SJSA1 (cell line): Measurements from ENCODE around the gene TEX22. TPM values are rescaled to one million over a fixed set of nuclear protein-coding genes. Genes with fewer than 3 reads are reported as not detected.

ENCODE experiments used
- DNase-seq, 2 experiments: peaks; one replicate each; pipeline ENCODE4 v3.0.0-alpha.2; 2015 to 2020; ENCODE audit warnings: low spot score in 2 of 2, low read depth in 1 of 2
- H3K27ac ChIP-seq: fragments of 250-450 bp; sonication (Bioruptor Pico); 2 replicates; pipeline ENCODE4 v1.5.1; 2020; ENCODE audit warnings: mild to moderate bottlenecking, moderate library complexity
- H3K27me3 ChIP-seq: fragments of 250-450 bp; sonication (Bioruptor Pico); replicated peaks from 2 replicates; pipeline ENCODE4 v1.5.1; 2020; ENCODE audit warnings: mild to moderate bottlenecking, moderate library complexity
- H3K36me3 ChIP-seq: fragments of 250-450 bp; sonication (Bioruptor Pico); 2 replicates; pipeline ENCODE4 v1.5.1; 2020; ENCODE audit warnings: mild to moderate bottlenecking
- H3K4me1 ChIP-seq: fragments of 250-450 bp; sonication (Bioruptor Pico); replicated peaks from 2 replicates; pipeline ENCODE4 v1.6.1; 2021; ENCODE audit warnings: mild to moderate bottlenecking
- H3K4me3 ChIP-seq: fragments of 250-450 bp; sonication (Bioruptor Pico); 2 replicates; pipeline ENCODE4 v1.5.1; 2020; ENCODE audit warnings: mild to moderate bottlenecking
- H3K9me3 ChIP-seq: fragments of 250-450 bp; sonication (Bioruptor Pico); replicated peaks from 2 replicates; pipeline ENCODE4 v1.5.1; 2020; ENCODE audit warnings: mild to moderate bottlenecking
- total RNA-seq: library from RNA; depleted of rRNA; stranded (reverse); fragments of >200 nt; shearing (Covaris generic); gene quantifications from 2 replicates; pipeline ENCODE4 v1.2.3, GENCODE V29; 2014

Gene TEX22
- total RNA-seq, 1 experiment from 2014 or later, result 0.11 TPM

- peaks cover 12% of the 10 kb centered on the region for H3K4me1 ChIP-seq
- H3K4me3 ChIP-seq, result peak overlapping the region; percentile 31
- no peaks in the 10 kb centered on the region for H3K27me3 ChIP-seq
- no peaks in the 10 kb centered on the region for H3K9me3 ChIP-seq
- no peaks in the 10 kb centered on the region for H3K36me3 ChIP-seq
- H3K27ac ChIP-seq, result no peak overlapping the region
- DNase-seq, result peak in 1 of 2 experiments; percentile 43
Observed at GRCh38 chr14:105411017-105411941, 12.9 kb downstream of the TEX22 start.

DNA sequence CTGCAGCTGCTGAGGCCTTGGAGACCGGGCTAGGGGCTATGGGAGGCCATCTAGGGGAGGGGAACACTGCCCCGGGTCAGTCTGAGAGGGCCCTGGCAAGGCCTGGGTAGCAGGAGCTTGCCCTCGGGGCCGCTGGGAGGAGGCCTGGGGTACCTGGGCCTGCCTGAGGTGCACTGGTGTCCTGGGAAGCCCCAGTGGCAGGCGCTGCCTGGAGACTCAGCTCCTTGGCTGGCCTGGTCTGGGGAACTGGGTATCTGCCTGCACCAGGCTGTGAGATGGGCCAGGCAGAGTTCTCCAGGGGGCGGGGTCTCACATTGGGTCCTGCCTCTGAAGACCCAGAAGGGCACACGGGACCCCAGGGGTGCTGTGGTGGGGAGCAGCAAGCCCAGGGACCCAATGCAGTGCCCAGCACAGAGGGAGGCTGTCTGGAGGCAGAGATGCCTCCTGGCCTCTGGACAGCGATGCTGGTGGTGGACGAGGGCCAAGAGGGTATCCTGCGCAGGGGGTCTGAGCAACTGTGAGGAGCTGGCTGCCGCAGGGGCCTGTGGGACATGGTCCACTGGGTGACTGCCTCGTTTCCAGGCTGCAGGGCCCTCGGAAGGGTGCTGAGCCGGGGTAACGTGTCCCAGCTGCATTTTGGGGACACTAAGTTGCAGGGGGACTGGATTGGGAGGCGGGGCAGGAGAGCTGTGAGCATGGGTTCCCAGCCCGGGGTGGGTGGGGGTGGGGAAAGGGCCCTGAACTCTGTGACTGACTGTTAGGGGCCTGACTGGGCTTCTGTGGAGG, 13.8 kb downstream of the TEX22 start:
- H3K4me1 ChIP-seq, result peaks cover 12% of the 10 kb centered on the region
- no peaks in the 10 kb centered on the region for H3K27me3 ChIP-seq
- no peak overlapping the region for H3K27ac ChIP-seq
- no peaks in the 10 kb centered on the region for H3K36me3 ChIP-seq
- no peak for DNase-seq
- no peak overlapping the region for H3K4me3 ChIP-seq
- no peaks in the 10 kb centered on the region for H3K9me3 ChIP-seq

GRCh38 chr14:105412771-105413543, 14.6 kb downstream of the TEX22 start:
- Histone ChIP-seq H3K36me3 (no peaks in the 10 kb centered on the region), H3K9me3 (no peaks in the 10 kb centered on the region), H3K4me3 (no peak overlapping the region), H3K27me3 (no peaks in the 10 kb centered on the region), H3K27ac (no peak overlapping the region), H3K4me1 (peaks cover 12% of the 10 kb centered on the region)
- DNase-seq, result no peak

GRCh38 chr14:105413544-105413886, 15.2 kb downstream of the TEX22 start:
- Histone ChIP-seq H3K36me3 (no peaks in the 10 kb centered on the region), H3K27me3 (no peaks in the 10 kb centered on the region), H3K27ac (no peak overlapping the region), H3K4me3 (no peak overlapping the region), H3K9me3 (no peaks in the 10 kb centered on the region), H3K4me1 (peaks cover 12% of the 10 kb centered on the region)
- DNase-seq, result no peak

DNA sequence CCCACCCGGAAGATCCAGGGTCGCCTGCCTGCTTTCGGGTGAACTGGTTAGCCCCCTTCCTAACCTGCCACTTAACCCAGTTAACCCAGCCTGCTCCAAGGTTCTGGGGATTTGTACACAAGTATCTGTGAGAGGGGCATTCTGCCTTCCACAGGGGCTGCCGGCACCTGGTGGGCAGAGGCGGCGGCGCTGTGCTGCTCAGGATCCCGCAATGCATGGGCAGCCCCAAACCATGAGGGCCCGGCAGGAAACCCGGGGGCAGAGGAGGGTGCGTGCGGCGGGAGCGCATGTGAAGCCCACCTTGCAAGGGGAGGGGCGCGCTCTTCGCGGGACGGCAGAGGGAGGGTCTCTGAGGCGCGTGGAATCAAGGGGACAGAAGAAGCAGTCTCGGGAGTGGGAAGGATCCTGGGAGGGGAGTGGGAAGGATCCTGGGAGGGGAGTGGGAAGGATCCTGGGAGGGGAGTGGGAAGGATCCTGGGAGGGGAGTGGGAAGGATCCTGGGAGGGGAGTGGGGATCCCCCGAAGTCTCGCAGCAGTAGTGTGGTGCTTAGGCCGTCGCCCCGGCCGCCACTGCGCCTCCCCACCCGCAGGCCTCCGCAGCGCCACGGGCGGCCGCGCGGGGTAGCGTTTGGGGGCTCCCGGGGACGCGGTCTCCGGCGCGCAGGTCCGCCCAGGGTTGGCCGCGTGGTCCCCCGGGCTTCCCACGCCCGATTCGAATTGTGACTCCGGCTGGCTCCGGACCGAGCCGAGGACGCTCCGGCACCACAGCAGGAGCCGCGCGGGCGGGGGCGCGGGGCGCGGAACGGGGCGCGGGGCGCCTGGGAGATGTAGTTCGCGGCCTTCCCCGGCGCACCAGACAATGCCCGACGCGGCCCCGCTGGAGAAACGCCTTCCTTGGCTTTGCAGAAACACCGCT, 16.4 kb downstream of the TEX22 start:
- Histone ChIP-seq H3K4me3 (peak overlapping the region; percentile 41), H3K27ac (no peak overlapping the region), H3K9me3 (no peaks in the 10 kb centered on the region), H3K27me3 (no peaks in the 10 kb centered on the region), H3K4me1 (peaks cover 20% of the 10 kb centered on the region), H3K36me3 (no peaks in the 10 kb centered on the region; the same call in 1 of the 2 replicates)
- peak in 1 of 2 experiments; percentile 24 for DNase-seq

- no peak for DNase-seq
- no peak overlapping the region; the same call in 1 of the 2 replicates for H3K4me3 ChIP-seq
- no peaks in the 10 kb centered on the region for H3K27me3 ChIP-seq
- H3K36me3 ChIP-seq, result peaks cover 5% of the 10 kb centered on the region; the same call in 1 of the 2 replicates
- H3K9me3 ChIP-seq, result no peaks in the 10 kb centered on the region
- peaks cover 24% of the 10 kb centered on the region for H3K4me1 ChIP-seq
- H3K27ac ChIP-seq, result no peak overlapping the region
Observed at GRCh38 chr14:105415481-105416428, 17.4 kb downstream of the TEX22 start.

DNA sequence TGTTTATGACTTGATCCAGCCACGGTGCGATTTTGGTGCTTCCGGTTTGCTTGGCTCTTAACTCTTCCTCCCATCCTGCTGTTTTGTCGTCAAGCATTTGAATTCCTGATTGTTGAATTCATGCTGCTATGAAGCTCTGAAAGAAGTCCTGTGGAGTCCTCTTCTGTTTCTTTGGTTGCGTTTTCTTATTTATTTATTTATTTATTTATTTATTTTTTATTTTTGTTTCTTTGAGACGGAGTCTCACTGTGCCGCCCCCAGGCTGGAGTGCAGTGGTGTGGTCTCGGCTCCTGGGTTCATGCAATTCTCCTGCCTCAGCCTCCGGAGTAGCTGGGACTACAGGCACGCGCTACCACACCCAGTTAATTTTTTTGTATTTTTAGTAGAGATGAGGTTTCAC, 18.3 kb downstream of the TEX22 start:
- Histone ChIP-seq H3K9me3 (no peaks in the 10 kb centered on the region), H3K4me3 (no peak overlapping the region), H3K27ac (no peak overlapping the region), H3K36me3 (peaks cover 11% of the 10 kb centered on the region; the same call in 1 of the 2 replicates), H3K4me1 (peaks cover 26% of the 10 kb centered on the region), H3K27me3 (no peaks in the 10 kb centered on the region)
- no peak for DNase-seq

DNA sequence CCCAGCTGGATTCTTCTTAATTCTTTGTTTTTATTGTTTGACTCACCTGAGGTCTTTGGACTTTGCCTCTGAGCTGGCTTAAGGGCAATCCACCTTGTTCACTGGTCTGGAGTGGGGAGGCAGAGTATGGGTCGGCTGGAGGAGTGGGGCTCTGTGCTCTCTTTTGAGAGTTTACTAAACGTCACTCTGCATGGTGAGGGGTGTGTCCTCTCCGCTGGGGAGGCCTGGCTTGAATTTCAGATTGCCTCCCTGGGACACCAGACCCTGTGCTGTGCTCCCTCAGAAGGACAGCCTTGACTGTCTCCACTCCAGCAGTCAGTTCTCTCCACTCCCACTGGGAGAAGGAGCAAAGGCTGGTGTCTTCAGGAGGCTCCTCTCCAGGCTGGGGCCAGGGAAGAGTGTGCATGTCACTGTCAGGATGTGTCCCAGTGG, 19.4 kb downstream of the TEX22 start:
- H3K27ac ChIP-seq, result no peak overlapping the region
- no peaks in the 10 kb centered on the region for H3K9me3 ChIP-seq
- H3K4me1 ChIP-seq, result peaks cover 25% of the 10 kb centered on the region
- H3K27me3 ChIP-seq, result no peaks in the 10 kb centered on the region
- H3K4me3 ChIP-seq, result no peak overlapping the region
- no peak for DNase-seq
- H3K36me3 ChIP-seq, result peaks cover 16% of the 10 kb centered on the region; the same call in 1 of the 2 replicates

DNA sequence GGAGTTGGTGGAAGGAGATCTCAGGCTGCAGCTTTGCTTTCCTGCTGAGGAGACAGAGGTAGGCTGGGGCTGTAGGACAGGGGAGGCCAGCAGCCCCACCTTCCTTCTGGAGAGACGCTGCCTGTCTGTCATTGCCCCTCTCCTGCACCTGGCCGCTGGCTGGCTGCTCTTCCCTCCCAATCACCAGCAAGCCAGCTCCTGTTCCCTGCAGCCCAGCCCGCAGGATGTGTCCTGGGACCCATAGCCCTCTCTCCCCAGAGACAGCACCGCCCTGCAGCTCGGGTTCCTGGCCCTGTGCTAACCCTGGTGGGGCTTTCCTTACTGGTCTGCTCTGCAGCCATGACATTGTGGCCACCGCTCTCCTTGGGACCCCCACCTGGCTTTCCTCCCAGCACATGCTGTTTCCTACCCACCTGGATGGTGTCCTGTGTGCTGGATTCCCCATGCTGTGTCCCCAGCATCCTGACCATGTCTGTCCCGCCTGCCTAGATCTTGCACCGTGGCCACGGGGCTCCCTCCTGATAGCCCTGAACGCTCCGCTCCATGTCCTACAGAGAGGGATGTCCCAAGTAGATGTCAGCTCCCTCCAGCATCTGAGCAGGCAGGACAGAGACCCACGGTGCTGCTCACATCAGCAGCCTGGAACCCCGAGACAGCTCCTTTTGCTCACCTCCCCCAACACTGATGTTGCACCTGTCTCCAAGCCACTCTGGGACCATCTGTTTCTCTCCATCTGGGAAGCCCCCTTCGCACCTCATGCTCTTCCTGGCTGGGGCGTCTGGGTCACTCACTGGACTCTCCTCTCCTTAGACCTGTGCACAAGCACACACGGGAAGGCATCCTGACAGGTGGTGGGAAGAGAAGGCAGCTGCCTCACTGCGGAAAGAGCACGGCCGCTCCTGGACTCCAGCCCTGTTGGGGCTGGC, 20.2 kb downstream of the TEX22 start:
- peak overlapping the region; percentile 57 for H3K4me3 ChIP-seq
- no peak for DNase-seq
- peaks cover 16% of the 10 kb centered on the region; the same call in 1 of the 2 replicates for H3K36me3 ChIP-seq
- H3K9me3 ChIP-seq, result no peaks in the 10 kb centered on the region
- H3K27ac ChIP-seq, result no peak overlapping the region
- no peaks in the 10 kb centered on the region for H3K27me3 ChIP-seq
- peaks cover 25% of the 10 kb centered on the region for H3K4me1 ChIP-seq

GRCh38 chr14:105419195-105420091, 21.1 kb downstream of the TEX22 start, which contains the start of gene MTA1:
Gene MTA1 (plus strand): TSS chr14:105419827. CDS start chr14:105420036, 209 bp downstream.
- Histone ChIP-seq H3K9me3 (no peaks in the 10 kb centered on the region), H3K36me3 (peaks cover 16% of the 10 kb centered on the region; the same call in 1 of the 2 replicates), H3K27me3 (no peaks in the 10 kb centered on the region), H3K4me1 (peaks cover 25% of the 10 kb centered on the region), H3K27ac (peak within 1 kb of the TSS; percentile 55), H3K4me3 (peak within 1 kb of the TSS; percentile 57)
- no peak for DNase-seq
